Nephron progenitor cell (in vitro differentiated cells): ENCODE data around the gene KCNQ2.
A peak's percentile ranks its signal among the peaks of the same experiment; 100 is the strongest.

Experiments used
- DNase-seq: peaks from one replicate; pipeline ENCODE4 v3.0.0; 2021
- H3K27ac Mint-ChIP-seq: 2 replicates; pipeline ENCODE4 v1.8.0; 2021; ENCODE audit warnings: mild to moderate bottlenecking, moderate library complexity, mixed read lengths
- H3K27me3 Mint-ChIP-seq: 2 replicates; pipeline ENCODE4 v1.8.0; 2021; ENCODE audit warnings: mild to moderate bottlenecking, low read depth, mixed read lengths; ENCODE audit not compliant: poor library complexity
- H3K36me3 Mint-ChIP-seq: 2 replicates; pipeline ENCODE4 v1.8.0; 2021; ENCODE audit warnings: low read depth, mixed read lengths
- H3K4me1 Mint-ChIP-seq: 2 replicates; pipeline ENCODE4 v1.8.0; 2021; ENCODE audit warnings: mixed read lengths
- H3K4me3 Mint-ChIP-seq: 2 replicates; pipeline ENCODE4 v1.8.0; 2021; ENCODE audit warnings: mild to moderate bottlenecking, moderate library complexity, mixed read lengths
- H3K9me3 Mint-ChIP-seq: 2 replicates; pipeline ENCODE4 v1.8.0; 2021; ENCODE audit warnings: mild to moderate bottlenecking, moderate library complexity, mixed read lengths
- CTCF ChIP-seq: fragments of 200-600 bp; sonication (generic); IDR thresholded peaks from 2 replicates; pipeline ENCODE4 v1.5.0; 2021; ENCODE audit warnings: antibody characterized with exemption

Gene KCNQ2

GRCh38 chr20:63451821-63452220 is 20.6 kb downstream of the KCNQ2 start:
- Mint-ChIP-seq H3K9me3 (no peaks in the 10 kb centered on the region), H3K4me1 (peaks cover 42% of the 10 kb centered on the region), H3K27me3 (peaks cover 19% of the 10 kb centered on the region), H3K27ac (no peak overlapping the region), H3K36me3 (no peaks in the 10 kb centered on the region), H3K4me3 (no peak overlapping the region)
- no peak for TF ChIP-seq CTCF
- no peak for DNase-seq

GRCh38 chr20:63449796-63450730 is 22.4 kb downstream of the KCNQ2 start:
- H3K9me3 Mint-ChIP-seq, result no peaks in the 10 kb centered on the region
- peaks cover 37% of the 10 kb centered on the region for H3K4me1 Mint-ChIP-seq
- no peak for DNase-seq
- no peak for TF ChIP-seq CTCF
- no peak overlapping the region for H3K4me3 Mint-ChIP-seq
- H3K36me3 Mint-ChIP-seq, result no peaks in the 10 kb centered on the region
- H3K27ac Mint-ChIP-seq, result no peak overlapping the region
- peaks cover 18% of the 10 kb centered on the region for H3K27me3 Mint-ChIP-seq

- no peak for DNase-seq
- Mint-ChIP-seq H3K4me3 (no peak overlapping the region), H3K27ac (no peak overlapping the region), H3K9me3 (no peaks in the 10 kb centered on the region), H3K27me3 (peaks cover 12% of the 10 kb centered on the region), H3K4me1 (peaks cover 27% of the 10 kb centered on the region), H3K36me3 (no peaks in the 10 kb centered on the region)
- TF ChIP-seq CTCF, result no peak
Measured at GRCh38 chr20:63449025-63449424, 23.4 kb downstream of the KCNQ2 start.

- no peak for TF ChIP-seq CTCF
- H3K27me3 Mint-ChIP-seq, result peaks cover 8% of the 10 kb centered on the region
- H3K9me3 Mint-ChIP-seq, result peaks cover 4% of the 10 kb centered on the region
- no peak for DNase-seq
- peak overlapping the region; percentile 92 for H3K27ac Mint-ChIP-seq
- H3K4me1 Mint-ChIP-seq, result peaks cover 20% of the 10 kb centered on the region
- H3K36me3 Mint-ChIP-seq, result no peaks in the 10 kb centered on the region
- H3K4me3 Mint-ChIP-seq, result no peak overlapping the region
Measured at GRCh38 chr20:63448031-63448430, 24.4 kb downstream of the KCNQ2 start.

GRCh38 chr20:63447320-63447719 is 25.1 kb downstream of the KCNQ2 start:
- H3K4me1 Mint-ChIP-seq, result peaks cover 20% of the 10 kb centered on the region
- peaks cover 9% of the 10 kb centered on the region for H3K9me3 Mint-ChIP-seq
- H3K27me3 Mint-ChIP-seq, result peaks cover 12% of the 10 kb centered on the region
- no peak for DNase-seq
- peak overlapping the region; percentile 85 for H3K27ac Mint-ChIP-seq
- no peak for TF ChIP-seq CTCF
- no peaks in the 10 kb centered on the region for H3K36me3 Mint-ChIP-seq
- no peak overlapping the region for H3K4me3 Mint-ChIP-seq
